Pericardium fibroblast (primary cell): ENCODE measurements around the gene ZNF764. TPM values are rescaled to one million over a fixed set of nuclear protein-coding genes. Genes with fewer than 3 reads are reported as not detected.

Experiments
- total RNA-seq: library from RNA; depleted of rRNA; stranded (reverse); fragments of >200 nt; gene quantifications from 2 replicates; pipeline ENCODE4 v1.2.3, GENCODE V29; 2015

Gene ZNF764
- total RNA-seq, result 9.0 and 9.4 TPM in 2 replicates

DNA sequence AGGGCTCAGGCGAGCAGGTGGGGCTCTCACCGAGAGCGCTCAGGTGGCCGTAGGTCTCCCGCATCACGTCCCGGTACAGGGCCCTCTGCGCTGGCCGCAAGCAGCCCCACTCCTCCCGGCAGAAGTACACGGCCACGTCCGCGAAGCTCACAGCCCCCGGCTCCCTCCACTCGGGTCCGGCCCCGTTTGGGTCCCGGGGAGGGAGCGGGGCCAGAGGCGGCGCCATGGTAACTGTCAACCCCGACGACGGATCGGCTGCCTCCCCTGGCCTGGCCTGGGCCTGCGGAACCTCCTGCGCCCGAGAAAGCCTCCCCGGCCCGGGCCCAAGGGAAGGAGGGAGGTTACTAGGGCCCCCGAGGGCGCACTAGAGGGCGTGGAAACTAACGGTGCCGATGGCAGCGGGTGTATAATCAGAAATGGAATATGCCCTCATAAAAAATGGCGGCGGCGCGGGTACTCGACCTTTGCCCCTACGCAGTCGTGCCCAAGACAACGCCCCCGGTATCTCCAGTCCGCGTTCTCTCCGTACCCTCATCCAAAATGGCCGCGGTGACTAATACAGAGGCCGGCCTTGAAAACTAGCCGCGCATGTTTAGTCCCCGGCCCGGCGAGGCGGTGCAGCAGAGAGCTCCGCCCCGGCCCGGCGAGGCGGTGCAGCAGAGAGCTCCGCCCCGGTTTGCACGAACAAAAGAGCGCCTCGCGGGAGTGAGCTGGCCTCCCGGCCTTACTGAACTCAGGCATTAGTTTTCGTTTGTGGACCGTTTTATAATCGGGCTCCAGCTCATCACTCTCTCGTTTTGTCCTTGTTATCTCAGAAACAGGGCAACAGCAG lies at the start of gene ZNF764:
Gene ZNF764, minus strand, starts transcription at position 418 of the 832 bp plus-strand sequence. Its CDS starts 192 bp downstream, at position 226.

DNA sequence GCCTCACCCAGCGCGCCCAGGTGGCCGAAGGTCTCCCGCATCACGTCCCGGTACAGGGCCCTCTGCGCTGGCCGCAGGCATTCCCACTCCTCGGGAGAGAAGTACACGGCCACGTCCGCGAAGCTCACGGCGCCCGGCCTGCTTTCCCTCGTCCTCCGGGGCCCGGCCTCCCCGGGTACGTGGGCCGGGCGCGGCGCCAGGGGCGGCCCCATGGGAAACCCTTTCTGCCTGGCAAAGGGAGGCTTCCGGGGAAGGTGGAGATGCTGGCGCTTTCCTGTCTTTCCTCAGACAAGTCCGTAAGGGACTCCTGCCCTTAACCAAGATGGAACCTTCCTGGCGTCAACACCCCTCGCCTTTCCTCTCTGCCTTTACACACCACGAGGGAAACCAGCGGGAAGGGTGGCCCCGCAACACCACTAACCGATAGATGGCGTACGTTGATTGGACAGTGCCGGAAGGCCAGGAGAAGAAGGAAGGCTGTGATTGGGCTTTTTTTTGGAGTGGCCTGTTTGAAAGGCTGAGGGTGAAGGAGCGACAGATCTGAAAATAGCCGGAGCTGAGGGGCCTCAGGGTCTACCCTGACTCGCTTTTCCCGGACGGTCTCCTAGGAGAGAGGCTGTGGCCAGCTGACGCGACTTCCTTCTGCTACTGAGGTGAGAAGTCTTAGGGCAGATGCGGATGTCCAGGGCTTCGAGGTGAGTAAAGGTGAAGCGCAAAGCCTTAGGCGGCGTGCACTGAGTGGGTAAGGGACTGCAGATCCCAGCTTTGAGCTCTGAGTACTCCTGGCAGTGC lies 27.4 kb upstream of the ZNF764 start, which contains the start of gene ZNF785:
Gene ZNF785, minus strand, starts transcription at position 298 of the 792 bp plus-strand sequence. Its CDS starts 86 bp downstream, at position 212.

DNA sequence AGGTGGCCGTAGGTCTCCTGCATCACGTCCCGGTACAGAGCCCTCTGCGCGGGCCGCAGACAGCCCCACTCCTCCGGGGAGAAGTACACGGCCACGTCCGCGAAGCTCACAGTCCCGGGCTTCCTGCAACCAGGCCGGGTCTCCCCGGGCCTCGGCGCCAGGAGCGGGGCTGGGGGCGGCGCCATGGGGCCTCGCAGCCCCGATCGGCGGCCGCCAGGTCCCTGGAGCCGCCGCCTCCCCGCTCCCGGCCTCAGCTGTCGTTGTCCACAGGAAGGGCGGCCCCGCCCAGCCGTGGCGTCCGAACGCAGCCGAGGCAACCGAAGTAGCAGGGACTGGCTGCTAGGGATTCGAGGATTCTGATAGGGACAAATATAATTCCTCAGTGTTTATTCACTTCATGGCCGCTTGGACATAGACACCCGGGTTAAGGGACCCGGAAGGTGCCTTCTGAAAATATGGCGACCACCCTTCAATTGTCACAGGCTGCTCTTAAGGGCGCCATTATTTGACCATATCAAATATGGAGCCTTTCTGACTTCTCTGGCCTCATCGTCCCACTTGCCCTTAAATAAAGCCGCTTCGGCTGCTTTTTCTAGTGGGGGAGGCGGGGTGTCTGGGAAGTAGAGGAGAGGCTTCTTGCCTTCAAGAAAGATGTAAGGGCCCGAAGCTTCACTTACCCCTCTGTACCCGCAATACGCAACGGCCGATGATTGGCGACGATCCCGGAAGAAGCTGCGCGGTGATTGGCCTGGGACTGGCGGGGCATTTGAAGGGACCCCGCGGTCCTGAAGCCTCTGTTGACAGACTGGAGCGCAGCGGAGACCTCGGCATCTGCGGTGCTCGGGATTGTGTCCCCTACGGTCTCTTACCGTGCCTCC lies 13.5 kb upstream of the ZNF764 start, which contains the start of gene ZNF688:
Gene ZNF688, minus strand, starts transcription at position 270 of the 878 bp plus-strand sequence. Its CDS starts 85 bp downstream, at position 185.

DNA sequence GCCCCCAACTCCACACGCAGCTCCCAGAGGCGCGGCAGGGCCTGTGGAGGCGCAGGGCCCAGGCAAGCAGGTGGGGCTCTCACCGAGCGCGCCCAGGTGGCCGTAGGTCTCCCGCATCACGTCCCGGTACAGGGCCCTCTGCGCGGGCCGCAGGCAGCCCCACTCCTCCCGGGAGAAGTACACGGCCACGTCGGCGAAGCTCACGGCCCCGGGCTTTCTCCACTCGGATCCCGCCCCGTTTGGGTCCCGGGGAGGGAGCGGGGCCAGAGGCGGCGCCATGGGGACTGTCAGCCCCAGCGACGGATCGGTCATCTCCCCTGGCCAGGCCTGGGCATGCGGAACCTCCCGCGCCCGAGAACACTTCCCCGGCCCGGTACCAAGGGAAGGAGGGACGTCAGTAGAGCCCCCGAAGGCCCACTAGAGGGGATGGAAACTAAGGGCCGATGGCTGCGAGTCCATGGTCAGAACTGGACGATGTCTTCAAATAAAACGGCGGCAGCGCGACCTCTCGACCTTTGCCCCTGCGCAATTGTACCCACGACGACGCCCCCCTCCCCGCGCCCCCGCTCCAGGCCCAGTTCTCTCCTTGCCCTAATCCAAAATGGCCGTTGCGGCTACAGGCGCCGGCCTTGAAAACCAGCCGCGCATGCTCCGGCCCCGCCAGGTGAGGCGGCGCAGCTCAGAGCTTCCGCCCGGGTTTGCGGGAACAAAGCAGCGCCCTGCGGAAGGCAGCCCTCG lies 23.6 kb downstream of the ZNF764 start, which contains the start of gene ZNF747:
Gene ZNF747, minus strand, starts transcription at position 491 of the 738 bp plus-strand sequence. Its CDS starts 179 bp downstream, at position 312.

DNA sequence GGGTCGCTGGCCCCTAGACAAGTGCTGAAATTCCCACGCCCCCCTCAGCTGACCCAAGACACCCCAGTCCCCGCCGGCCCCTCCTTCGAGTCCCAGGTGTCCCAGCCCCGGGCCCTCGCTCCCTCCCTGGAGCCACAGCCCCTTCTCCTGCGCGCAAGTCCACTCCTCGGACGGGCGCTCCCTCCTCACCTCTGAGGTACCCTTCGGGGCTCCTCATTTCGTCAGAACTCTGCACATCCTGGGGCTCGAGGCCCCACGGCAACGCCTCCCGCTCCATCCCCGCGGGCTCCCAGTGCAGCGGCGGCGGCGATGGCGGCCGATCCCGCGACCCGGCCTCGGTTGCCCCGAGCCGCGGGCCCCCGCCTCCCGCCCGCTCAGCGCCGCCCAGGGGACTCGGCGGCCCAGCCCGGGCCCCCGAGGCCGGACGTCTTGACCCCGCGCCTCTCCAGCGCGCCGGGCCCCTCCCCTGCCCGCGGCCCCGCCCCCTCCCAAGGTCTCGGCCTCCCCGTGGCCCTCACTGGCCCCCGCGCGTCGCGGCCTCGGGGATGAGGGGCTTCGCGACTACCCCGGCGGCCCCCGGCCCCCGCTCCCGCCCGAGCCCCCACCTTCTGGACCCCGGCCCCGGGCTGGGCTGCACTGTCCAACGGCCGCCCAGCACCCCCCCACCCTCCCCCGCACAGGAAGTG lies 31.9 kb downstream of the ZNF764 start, which contains the start of gene ZNF768:
Gene ZNF768, minus strand, starts transcription at position 430 of the 686 bp plus-strand sequence. Its CDS starts 153 bp downstream, at position 277.

Other genes with a start within 250 kb of the ZNF764 start
- 34.2 and 44.1 TPM in 2 replicates for gene CD2BP2, start 203.1 kb downstream of the ZNF764 start, total RNA-seq
- 33.7 and 44.6 TPM in 2 replicates for gene TBC1D10B, start 187.9 kb downstream of the ZNF764 start, total RNA-seq
- 48.3 TPM in 1 of 2 replicates, not detected in the other for gene MYL11, start 183.6 kb downstream of the ZNF764 start, total RNA-seq
- 0.51 TPM in 1 of 2 replicates, not detected in the other for gene SEPTIN1, start 175.8 kb downstream of the ZNF764 start, total RNA-seq
- 3.7 and 3.9 TPM in 2 replicates for gene ZNF48, start 163.0 kb downstream of the ZNF764 start, total RNA-seq
- gene ZNF771, start 150.8 kb downstream of the ZNF764 start, total RNA-seq, result 31.0 and 34.2 TPM in 2 replicates
- 24.3 and 31.5 TPM in 2 replicates for gene DCTPP1, start 128.3 kb downstream of the ZNF764 start, total RNA-seq
- 26.9 and 29.8 TPM in 2 replicates for gene SEPHS2, start 112.5 kb downstream of the ZNF764 start, total RNA-seq
- not detected in 2 replicates for gene ITGAL, start 85.6 kb downstream of the ZNF764 start, total RNA-seq
- 30.6 and 33.6 TPM in 2 replicates for gene ZNF768, start 31.8 kb downstream of the ZNF764 start, total RNA-seq
- gene ZNF747, start 23.5 kb downstream of the ZNF764 start, total RNA-seq, result 9.9 and 11.9 TPM in 2 replicates
- gene ZNF688, start 13.3 kb upstream of the ZNF764 start, total RNA-seq, result 9.9 and 11.5 TPM in 2 replicates
- gene ZNF785, start 27.3 kb upstream of the ZNF764 start, total RNA-seq, result 4.8 and 6.6 TPM in 2 replicates
- 5.6 and 7.4 TPM in 2 replicates for gene ZNF689, start 52.0 kb upstream of the ZNF764 start, total RNA-seq
- 9.7 and 12.0 TPM in 2 replicates for gene PRR14, start 92.6 kb upstream of the ZNF764 start, total RNA-seq
- gene FBRS, start 100.1 kb upstream of the ZNF764 start, total RNA-seq, result 19.7 and 25.6 TPM in 2 replicates
- gene SRCAP, start 140.8 kb upstream of the ZNF764 start, total RNA-seq, result 8.6 and 14.6 TPM in 2 replicates
- gene PHKG2, start 190.1 kb upstream of the ZNF764 start, total RNA-seq, result 17.5 and 24.9 TPM in 2 replicates
- 0.60 and 5.8 TPM in 2 replicates for gene CFAP119, start 203.7 kb upstream of the ZNF764 start, total RNA-seq
- 44.8 and 54.7 TPM in 2 replicates for gene RNF40, start 203.9 kb upstream of the ZNF764 start, total RNA-seq
- gene ZNF629, start 228.8 kb upstream of the ZNF764 start, total RNA-seq, result 13.4 and 15.9 TPM in 2 replicates